AG04449 (cell line): ENCODE data around the gene CSAD.

Experiments used
- CTCF ChIA-PET: fragments of 350-600 bp; formaldehyde crosslinking; extraction: SDS; loops from one replicate; lab custom pipeline; 2021; ENCODE audit warnings: antibody characterized with exemption; lab: Yijun Ruan, JAX
- POLR2A ChIA-PET: fragments of 400-600, 350-600 bp; formaldehyde crosslinking; extraction: SDS; loops from one replicate; lab custom pipeline; 2020; ENCODE audit warnings: antibody characterized with exemption, inconsistent platforms; lab: Yijun Ruan, JAX
- DNase-seq: peaks from one replicate; pipeline ENCODE4 v3.0.0-alpha.2; 2010; ENCODE audit warnings: low read depth, low spot score
- H3K4me3 ChIP-seq: 2 replicates; pipeline ENCODE4 v1.5.1; 2011; ENCODE audit warnings: low read depth, mild to moderate bottlenecking, control low read depth, low read length
- CTCF ChIP-seq: IDR thresholded peaks from one replicate; pipeline ENCODE4 v1.5.1; 2011; ENCODE audit warnings: mild to moderate bottlenecking, moderate library complexity, low read length, control low read depth, inconsistent platforms; ENCODE audit not compliant: insufficient read depth; ENCODE audit errors: missing control alignments

Gene CSAD

GRCh38 chr12:53210843-53211242 is 30.1 kb upstream of the CSAD start:
- no peak overlapping the region for H3K4me3 ChIP-seq
- ChIA-PET POLR2A (no interaction called here), CTCF (interaction anchor here (0.9 to 24.6 kb wide), 17 partner anchors 8 to 141 kb away, joined by 3 to 659 read pairs (median 14); partner anchors contain the start of genes AAAS, ESPL1, MYG1 and PFDN5)

GRCh38 chr12:53208877-53209463 is 28.2 kb upstream of the CSAD start:
- TF ChIP-seq CTCF: no peak
- no peak overlapping the region for H3K4me3 ChIP-seq
- ChIA-PET POLR2A (no interaction called here), CTCF (interaction anchor here (1.0 to 24.6 kb wide), 8 partner anchors 9 to 212 kb away, joined by 3 to 659 read pairs (median 6); partner anchors contain the start of genes AAAS, MYG1 and PFDN5)
- DNase-seq: no peak

More at GRCh38 chr12:53210843-53211242, 30.1 kb upstream of the CSAD start:
- no peak for DNase-seq
- no peak for TF ChIP-seq CTCF

- no peak for DNase-seq
- no peak for TF ChIP-seq CTCF
- POLR2A ChIA-PET: no interaction called here
- CTCF ChIA-PET: interaction anchor here (0.7 to 24.6 kb wide), 10 partner anchors 9 to 213 kb away, joined by 3 to 659 read pairs (median 5); partner anchors contain the start of genes AAAS, MYG1 and PFDN5
- H3K4me3 ChIP-seq: no peak overlapping the region
These were observed 27.7 kb upstream of the CSAD start for GRCh38 chr12:53208435-53208834.

- POLR2A ChIA-PET: no interaction called here
These were observed 26.3 kb upstream of the CSAD start, which contains the start of gene ITGB7 for GRCh38 chr12:53207042-53207441. ITGB7 (minus strand) TSS chr12:53207251; CDS start chr12:53200443, 6,808 bp downstream.

GRCh38 chr12:53205747-53206419 is 25.2 kb upstream of the CSAD start:
- H3K4me3 ChIP-seq: no peak overlapping the region
- no peak for DNase-seq
- ChIA-PET CTCF (interaction anchor here (1.0 to 24.6 kb wide), 10 partner anchors 8 to 139 kb away, joined by 3 to 659 read pairs (median 4); partner anchors contain the start of genes AAAS, CSAD, MYG1 and PFDN5), POLR2A (interaction anchor here (1.0 kb wide), 1 partner anchor 102 kb away, joined by 5 read pairs; no protein-coding TSS in a partner anchor)
- TF ChIP-seq CTCF: no peak

More at GRCh38 chr12:53207042-53207441, 26.3 kb upstream of the CSAD start, which contains the start of gene ITGB7:
- no peak for DNase-seq
- no peak within 1 kb of the TSS for H3K4me3 ChIP-seq
- TF ChIP-seq CTCF: no peak
- CTCF ChIA-PET: interaction anchor here (0.7 to 24.6 kb wide), 9 partner anchors 9 to 141 kb away, joined by 3 to 659 read pairs (median 4); partner anchors contain the start of genes AAAS, MYG1 and PFDN5
